Kidney epithelial cell (primary cell): ENCODE results near the gene NUB1. TPM values are rescaled to one million over a fixed set of nuclear protein-coding genes. Genes with fewer than 3 reads are reported as not detected.

Experiments used
- DNase-seq: peaks from one replicate; pipeline ENCODE4 v3.0.0-alpha.2; 2010; ENCODE audit warnings: low read depth
- H3K27me3 ChIP-seq: 2 replicates; pipeline ENCODE4 v1.6.0; 2011; ENCODE audit warnings: low read length; ENCODE audit not compliant: control insufficient read depth, insufficient read depth
- H3K36me3 ChIP-seq: 2 replicates; pipeline ENCODE4 v1.5.1; 2011; ENCODE audit warnings: low read length; ENCODE audit not compliant: control insufficient read depth, insufficient read depth
- H3K4me3 ChIP-seq: 2 replicates; pipeline ENCODE4 v1.5.1; 2011; ENCODE audit warnings: low read depth, mild to moderate bottlenecking, control low read depth, low read length
- total RNA-seq: library from RNA; depleted of rRNA; stranded (reverse); fragments of >200 nt; gene quantifications from 2 replicates; pipeline ENCODE4 v1.2.3, GENCODE V29; 2015
- TF ChIP-seq, protein P1 (sequence below): IDR thresholded peaks from 2 replicates; pipeline ENCODE4 v1.5.1; 2011; ENCODE audit warnings: mild to moderate bottlenecking, moderate library complexity, low read length, control low read depth, inconsistent platforms; ENCODE audit not compliant: insufficient read depth, poor library complexity, severe bottlenecking

Gene NUB1
- total RNA-seq, 1 donor from 2014 or later, result 60.2 TPM

- TF ChIP-seq, protein P1, sequence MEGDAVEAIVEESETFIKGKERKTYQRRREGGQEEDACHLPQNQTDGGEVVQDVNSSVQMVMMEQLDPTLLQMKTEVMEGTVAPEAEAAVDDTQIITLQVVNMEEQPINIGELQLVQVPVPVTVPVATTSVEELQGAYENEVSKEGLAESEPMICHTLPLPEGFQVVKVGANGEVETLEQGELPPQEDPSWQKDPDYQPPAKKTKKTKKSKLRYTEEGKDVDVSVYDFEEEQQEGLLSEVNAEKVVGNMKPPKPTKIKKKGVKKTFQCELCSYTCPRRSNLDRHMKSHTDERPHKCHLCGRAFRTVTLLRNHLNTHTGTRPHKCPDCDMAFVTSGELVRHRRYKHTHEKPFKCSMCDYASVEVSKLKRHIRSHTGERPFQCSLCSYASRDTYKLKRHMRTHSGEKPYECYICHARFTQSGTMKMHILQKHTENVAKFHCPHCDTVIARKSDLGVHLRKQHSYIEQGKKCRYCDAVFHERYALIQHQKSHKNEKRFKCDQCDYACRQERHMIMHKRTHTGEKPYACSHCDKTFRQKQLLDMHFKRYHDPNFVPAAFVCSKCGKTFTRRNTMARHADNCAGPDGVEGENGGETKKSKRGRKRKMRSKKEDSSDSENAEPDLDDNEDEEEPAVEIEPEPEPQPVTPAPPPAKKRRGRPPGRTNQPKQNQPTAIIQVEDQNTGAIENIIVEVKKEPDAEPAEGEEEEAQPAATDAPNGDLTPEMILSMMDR, result peak; percentile 78
- Histone ChIP-seq H3K4me3 (no peak overlapping the region), H3K27me3 (peaks cover 3% of the 10 kb centered on the region), H3K36me3 (no peaks in the 10 kb centered on the region)
- DNase-seq, result no peak
Measured at GRCh38 chr7:151315038-151315655, 26.5 kb upstream of the NUB1 start.

DNA sequence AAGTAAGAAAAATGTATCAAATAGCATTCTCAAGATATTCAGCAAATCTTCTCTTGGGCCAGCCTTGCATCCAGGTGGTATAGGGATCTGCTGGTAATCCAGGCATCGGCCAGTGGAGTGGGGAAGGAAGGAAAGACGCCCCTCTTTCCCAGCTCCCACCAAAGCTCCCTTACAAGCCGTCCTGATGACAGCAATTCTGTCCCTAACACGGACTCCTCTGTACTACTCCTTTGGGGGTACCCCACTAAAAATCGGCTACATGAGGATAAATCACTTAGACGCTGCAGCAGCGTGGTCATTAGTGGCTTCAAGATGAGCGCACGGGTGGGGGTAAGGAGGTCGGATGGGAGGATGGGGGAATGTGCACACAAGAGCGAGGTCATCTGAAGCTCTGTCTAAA lies 24.7 kb upstream of the NUB1 start:
- H3K36me3 ChIP-seq, result no peaks in the 10 kb centered on the region
- no peak for DNase-seq
- no peak overlapping the region for H3K4me3 ChIP-seq
- TF ChIP-seq, protein P1, result no peak
- H3K27me3 ChIP-seq, result peaks cover 3% of the 10 kb centered on the region

- no peak for DNase-seq
- no peaks in the 10 kb centered on the region for H3K36me3 ChIP-seq
- peaks cover 3% of the 10 kb centered on the region for H3K27me3 ChIP-seq
- TF ChIP-seq, protein P1, result no peak
- no peak overlapping the region for H3K4me3 ChIP-seq
Measured at GRCh38 chr7:151317936-151318335, 23.7 kb upstream of the NUB1 start.

GRCh38 chr7:151319189-151319588 lies 22.4 kb upstream of the NUB1 start:
- H3K4me3 ChIP-seq, result no peak overlapping the region
- H3K27me3 ChIP-seq, result peaks cover 3% of the 10 kb centered on the region
- TF ChIP-seq, protein P1, result no peak
- H3K36me3 ChIP-seq, result no peaks in the 10 kb centered on the region
- no peak for DNase-seq

DNA sequence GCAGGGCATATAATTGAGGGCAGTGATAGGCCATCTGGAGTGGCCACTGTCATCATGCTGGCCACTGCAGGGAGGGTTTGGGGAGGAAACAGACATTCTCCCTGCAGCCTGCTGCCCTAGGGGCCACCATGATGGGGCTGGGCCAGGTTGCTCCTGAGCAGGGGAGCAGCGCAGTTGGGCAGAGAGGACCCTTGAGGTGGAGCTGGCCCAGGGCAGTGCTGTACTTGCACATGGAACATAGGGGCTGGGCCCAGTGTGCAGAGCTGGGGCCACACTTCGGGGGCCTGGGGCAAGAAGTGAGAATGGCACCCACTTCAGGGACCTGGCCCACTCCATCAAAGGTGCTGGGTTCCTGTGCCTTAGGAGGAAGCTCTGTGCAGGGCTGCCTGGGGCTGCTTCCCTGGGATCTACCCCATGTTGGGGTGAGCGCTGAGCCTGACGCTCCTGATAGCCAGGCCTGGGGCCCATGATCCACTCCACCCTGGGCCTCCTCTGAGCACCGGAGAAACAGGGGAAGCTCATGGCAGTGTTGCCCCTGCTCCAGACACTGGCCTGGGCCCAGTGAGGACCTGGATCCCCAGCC lies 21.3 kb upstream of the NUB1 start:
- TF ChIP-seq, protein P1, result no peak
- DNase-seq, result no peak
- peaks cover 3% of the 10 kb centered on the region for H3K27me3 ChIP-seq
- H3K36me3 ChIP-seq, result no peaks in the 10 kb centered on the region
- no peak overlapping the region for H3K4me3 ChIP-seq

DNA sequence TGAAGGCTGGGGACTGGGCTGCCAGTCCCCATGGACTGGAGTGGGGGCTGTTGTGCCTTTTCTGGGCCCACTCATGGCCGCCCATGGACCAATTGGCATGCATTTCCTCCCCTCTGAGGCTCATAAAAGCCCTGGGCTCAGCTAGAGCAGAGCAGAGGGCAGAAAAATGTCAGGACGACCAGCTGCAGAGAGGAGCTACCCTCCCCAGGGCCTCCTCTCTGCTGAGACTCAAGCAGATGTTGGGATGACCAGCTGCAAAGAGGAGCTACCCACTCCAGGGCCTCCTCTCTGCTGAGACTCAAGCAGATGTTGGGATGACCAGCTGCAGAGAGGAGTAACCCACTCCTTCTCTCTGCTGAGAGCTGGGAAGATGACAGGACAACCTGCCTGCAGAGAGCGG lies 20.3 kb upstream of the NUB1 start:
- no peak for DNase-seq
- no peaks in the 10 kb centered on the region for H3K36me3 ChIP-seq
- TF ChIP-seq, protein P1, result no peak
- H3K27me3 ChIP-seq, result peaks cover 3% of the 10 kb centered on the region
- H3K4me3 ChIP-seq, result no peak overlapping the region
